H1 (cell line): ENCODE results near the gene NFASC. TPM values are rescaled to one million over a fixed set of nuclear protein-coding genes. Genes with fewer than 3 reads are reported as not detected.

Experiments used
- CTCF ChIA-PET: fragments of 300-600 bp; sonication (Branson Sonifier 250); formaldehyde crosslinking; loops from one replicate; lab custom pipeline; 2021; ENCODE audit not compliant: partially characterized antibody; lab: Charles Lee
- POLR2A ChIA-PET: fragments of 300-600 bp; sonication (Branson Sonifier 250); formaldehyde crosslinking; loops from one replicate; lab custom pipeline; 2021; ENCODE audit warnings: inconsistent platforms; ENCODE audit not compliant: partially characterized antibody; lab: Charles Lee
- DNase-seq, 2 experiments: peaks; one replicate each; pipeline versions ENCODE4 v3.0.0 to v3.0.0-alpha.2; 2010 to 2022; ENCODE audit warnings: low spot score in 2 of 2, low read depth in 1 of 2, mixed read lengths in 1 of 2
- FAIRE-seq: peaks from 2 replicates; lab custom pipeline; 2011; peaks lifted over from hg19 to GRCh38; lab: Jason Lieb, UNC
- H2AFZ ChIP-seq: 2 replicates; pipeline ENCODE4 v1.8.1; 2012; ENCODE audit warnings: low read length, inconsistent platforms
- H2AK5ac ChIP-seq: 2 replicates; pipeline ENCODE4 v1.6.1; 2013; ENCODE audit warnings: low read depth, low read length
- H2BK120ac ChIP-seq: replicated peaks from 2 replicates; pipeline ENCODE3; 2013; ENCODE audit warnings: low read depth, low read length, inconsistent platforms
- H2BK12ac ChIP-seq: 2 replicates; pipeline ENCODE4 v1.6.1; 2013; ENCODE audit warnings: low read depth, low read length
- H2BK15ac ChIP-seq: 2 replicates; pipeline ENCODE4 v1.6.1; 2013; ENCODE audit warnings: low read length
- H2BK20ac ChIP-seq: 2 replicates; pipeline ENCODE4 v1.6.1; 2013; ENCODE audit warnings: low read length
- H2BK5ac ChIP-seq: 2 replicates; pipeline ENCODE4 v1.6.1; 2013; ENCODE audit warnings: low read depth, low read length
- H3K14ac ChIP-seq: 2 replicates; pipeline ENCODE4 v1.6.1; 2013; ENCODE audit warnings: inconsistent platforms; ENCODE audit not compliant: insufficient read length
- H3K18ac ChIP-seq: 2 replicates; pipeline ENCODE4 v1.6.1; 2013; ENCODE audit warnings: low read length; ENCODE audit errors: extremely low read depth
- H3K23ac ChIP-seq: 2 replicates; pipeline ENCODE4 v1.6.1; 2013; ENCODE audit warnings: inconsistent platforms; ENCODE audit not compliant: insufficient read length
- H3K23me2 ChIP-seq: 2 replicates; pipeline ENCODE4 v1.6.1; 2013; ENCODE audit warnings: low read depth, low read length
- H3K27ac ChIP-seq: 2 replicates; pipeline ENCODE4 v1.6.1; 2011; ENCODE audit warnings: low read depth, low read length, inconsistent platforms
- H3K27me3 ChIP-seq, 4 experiments: replicated peaks in 1 of 4; 1 replicate in 1 of 4; 2 replicates in 3 of 4; pipeline versions ENCODE4 v1.6.1 to v1.8.1; 2011 to 2013; ENCODE audit warnings: low read length in 3 of 4, mild to moderate bottlenecking in 3 of 4, inconsistent platforms in 2 of 4, mixed read lengths in 2 of 4, moderate library complexity in 1 of 4; ENCODE audit not compliant: control insufficient read depth in 3 of 4, insufficient read depth in 3 of 4; ENCODE audit errors: extremely low read depth in 1 of 4
- H3K36me3 ChIP-seq, 4 experiments: 2 replicates each; pipeline versions ENCODE4 v1.6.1 to v1.8.1; 2011 to 2013; ENCODE audit warnings: mild to moderate bottlenecking in 4 of 4, low read length in 3 of 4, moderate library complexity in 2 of 4, control low read depth in 1 of 4, inconsistent platforms in 1 of 4; ENCODE audit not compliant: insufficient read depth in 4 of 4, control insufficient read depth in 2 of 4
- H3K4ac ChIP-seq: replicated peaks from 2 replicates; pipeline ENCODE3; 2013; ENCODE audit warnings: low read length, low read depth, mixed read lengths, inconsistent platforms; ENCODE audit not compliant: insufficient read length
- H3K4me1 ChIP-seq, 4 experiments: replicated peaks in 1 of 4; 1 replicate in 1 of 4; 2 replicates in 3 of 4; pipeline versions ENCODE4 v1.6.1 to v1.8.1; 2011 to 2013; ENCODE audit warnings: low read length in 3 of 4, inconsistent platforms in 2 of 4, mixed read lengths in 1 of 4; ENCODE audit not compliant: insufficient read depth in 4 of 4, control insufficient read depth in 3 of 4
- H3K4me2 ChIP-seq, 2 experiments: 2 replicates each; pipeline versions ENCODE4 v1.6.1 to v1.8.1; 2011 to 2013; ENCODE audit warnings: low read depth in 2 of 2, low read length in 2 of 2, control low read depth in 1 of 2, inconsistent platforms in 1 of 2, mild to moderate bottlenecking in 1 of 2; ENCODE audit not compliant: insufficient read depth in 1 of 2
- H3K4me3 ChIP-seq, 4 experiments: fragments of 200-600, 300-600 bp in 1 of 4; sonication (generic), shearing (Covaris generic), sonication (Bioruptor Twin) in 1 of 4; 2 replicates each; pipeline versions ENCODE4 v1.5.1 to v1.8.1; 2011 to 2016; ENCODE audit warnings: low read length in 4 of 4, low read depth in 3 of 4, control low read depth in 2 of 4, inconsistent platforms in 2 of 4, mild to moderate bottlenecking in 2 of 4, mixed read lengths in 1 of 4, moderate library complexity in 1 of 4; ENCODE audit not compliant: insufficient read depth in 2 of 4; ENCODE audit errors: extremely low read depth in 1 of 4
- H3K56ac ChIP-seq: replicated peaks from 2 replicates; pipeline ENCODE3; 2013; ENCODE audit warnings: low read depth, mild to moderate bottlenecking, mixed read lengths, low read length, inconsistent platforms; ENCODE audit not compliant: insufficient read length
- H3K79me1 ChIP-seq: 2 replicates; pipeline ENCODE4 v1.6.1; 2013; ENCODE audit warnings: low read depth, low read length, control low read depth
- H3K79me2 ChIP-seq, 2 experiments: 2 replicates each; pipeline versions ENCODE4 v1.6.1 to v1.8.1; 2012 to 2013; ENCODE audit warnings: low read length in 2 of 2, mild to moderate bottlenecking in 2 of 2, inconsistent platforms in 1 of 2; ENCODE audit not compliant: insufficient read depth in 2 of 2, control insufficient read depth in 1 of 2
- H3K9ac ChIP-seq, 4 experiments: replicated peaks in 1 of 4; 1 replicate in 1 of 4; 2 replicates in 3 of 4; pipeline versions ENCODE4 v1.6.1 to v1.8.1; 2011 to 2013; ENCODE audit warnings: low read depth in 3 of 4, low read length in 3 of 4, control low read depth in 2 of 4, mild to moderate bottlenecking in 2 of 4, moderate library complexity in 2 of 4, inconsistent platforms in 1 of 4; ENCODE audit errors: extremely low read depth in 1 of 4
- H3K9me3 ChIP-seq, 2 experiments: 2 replicates each; pipeline versions ENCODE4 v1.6.1 to v1.8.1; 2012 to 2013; ENCODE audit warnings: mild to moderate bottlenecking in 2 of 2, moderate library complexity in 2 of 2, control low read depth in 1 of 2, inconsistent platforms in 1 of 2, low read depth in 1 of 2, low read length in 1 of 2, mixed read lengths in 1 of 2; ENCODE audit not compliant: insufficient read depth in 2 of 2
- H4K20me1 ChIP-seq, 2 experiments: replicated peaks in 1 of 2; 2 replicates each; pipeline versions ENCODE3 to v1.8.1; 2011 to 2013; ENCODE audit warnings: inconsistent platforms in 2 of 2, low read length in 2 of 2, mild to moderate bottlenecking in 1 of 2; ENCODE audit not compliant: insufficient read depth in 2 of 2, control insufficient read depth in 1 of 2
- H4K5ac ChIP-seq: 2 replicates; pipeline ENCODE4 v1.6.1; 2013; ENCODE audit warnings: low read length, low read depth, mixed read lengths, inconsistent platforms; ENCODE audit not compliant: insufficient read length
- H4K8ac ChIP-seq: 2 replicates; pipeline ENCODE4 v1.8.0; 2013; ENCODE audit warnings: mild to moderate bottlenecking, moderate library complexity, low read length, inconsistent platforms; ENCODE audit not compliant: insufficient read depth; ENCODE audit errors: extremely low read depth
- H4K91ac ChIP-seq: replicated peaks from 2 replicates; pipeline ENCODE3; 2013; ENCODE audit warnings: low read length, mixed read lengths, inconsistent platforms; ENCODE audit not compliant: insufficient read length
- CTBP2 ChIP-seq: IDR thresholded peaks from 2 replicates; pipeline ENCODE4 v1.7.0; 2011; ENCODE audit warnings: borderline replicate concordance, mild to moderate bottlenecking, moderate library complexity, mixed read lengths, low read length; ENCODE audit not compliant: insufficient read depth, insufficient read length
- FOSL1 ChIP-seq: IDR thresholded peaks from 2 replicates; pipeline ENCODE4 v1.6.1; 2011; ENCODE audit warnings: mild to moderate bottlenecking, low read depth, low read length, moderate library complexity; ENCODE audit not compliant: insufficient read depth
- HDAC2 ChIP-seq, 2 experiments: fragments of 300-600 bp in 1 of 2; sonication (generic) in 1 of 2; IDR thresholded peaks; 2 replicates each; pipeline ENCODE4 v1.6.1; 2011 to 2012; ENCODE audit warnings: low read depth in 2 of 2, low read length in 2 of 2, mild to moderate bottlenecking in 2 of 2, moderate library complexity in 2 of 2, borderline replicate concordance in 1 of 2, inconsistent platforms in 1 of 2
- JUND ChIP-seq: IDR thresholded peaks from 2 replicates; pipeline ENCODE4 v1.6.1; 2011; ENCODE audit warnings: mild to moderate bottlenecking, improper control_type of control experiment, low read length
- POU5F1 ChIP-seq: IDR thresholded peaks from 2 replicates; pipeline ENCODE4 v1.6.1; 2011; ENCODE audit warnings: low read depth, mild to moderate bottlenecking, low read length, moderate library complexity
- RXRA ChIP-seq: IDR thresholded peaks from 2 replicates; pipeline ENCODE4 v1.6.1; 2011; ENCODE audit warnings: low read depth, mild to moderate bottlenecking, low read length, moderate library complexity; ENCODE audit not compliant: insufficient read depth
- polyA plus RNA-seq, 7 experiments: library from polyadenylated mRNA; depleted of rRNA in 3 of 7; stranded (reverse) in 5 of 7; unstranded in 2 of 7; fragments of >200 nt in 5 of 7; fragments of 200-250 nt in 2 of 7; gene quantifications; 1 replicate in 5 of 7; 2 replicates in 1 of 7; 4 replicates in 1 of 7; pipeline versions ENCODE4 v1.2.1 to v1.2.3, GENCODE V29; 2011 to 2013; ENCODE audit warnings: missing spikeins in 2 of 7, mixed read lengths in 2 of 7
- total RNA-seq: library from RNA; stranded (reverse); fragmentation: NEBNext Ultra II Directional; extraction: Animal tissue kit (Norgen Biotek cat#: 25700); gene quantifications from 2 replicates; pipeline ENCODE4 v1.2.1, GENCODE V29; 2021

NFASC gene
- total and polyA plus RNA-seq, 2 of the 8 experiments (the other 6 are each of a cell fraction or from before 2014, with no cell fraction given), result 5.0 to 15.2 TPM

DNA sequence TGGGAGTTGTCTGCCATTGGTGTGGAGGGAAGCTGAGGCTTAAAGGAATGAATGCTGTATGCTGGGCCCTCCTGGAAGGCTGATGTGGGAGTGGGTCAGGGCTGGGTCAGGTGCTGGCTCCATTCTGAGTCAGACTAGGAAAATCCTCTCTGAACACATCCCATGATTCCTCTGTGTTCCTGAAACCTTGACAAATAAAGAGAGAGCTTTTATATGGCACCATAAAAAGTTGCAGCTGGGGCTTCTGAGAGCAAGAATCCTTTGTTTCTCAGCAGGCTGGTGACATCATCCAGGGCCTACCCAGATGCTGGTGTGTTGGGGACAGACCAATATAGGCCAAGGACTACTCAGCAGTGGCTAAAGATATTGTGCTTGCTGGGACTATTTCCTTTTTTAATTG, 27.8 kb upstream of the NFASC start:
- no peaks in the 10 kb centered on the region for H3K27me3 ChIP-seq
- H3K9ac ChIP-seq, result no peak overlapping the region
- no peak overlapping the region for H4K91ac ChIP-seq
- H3K18ac ChIP-seq, result no peak overlapping the region
- H3K4me1 ChIP-seq, result no peaks in the 10 kb centered on the region
- no peak overlapping the region for H3K56ac ChIP-seq
- H3K4me3 ChIP-seq, result no peak overlapping the region
- no peaks in the 10 kb centered on the region for H3K79me1 ChIP-seq
- H3K14ac ChIP-seq, result no peak overlapping the region
- no peak overlapping the region for H2AK5ac ChIP-seq
- no peak overlapping the region for H4K8ac ChIP-seq
- DNase-seq, result no peak
- no peak overlapping the region for H2BK12ac ChIP-seq
- no peak overlapping the region for H3K4me2 ChIP-seq
- ChIA-PET POLR2A (no interaction called here), CTCF (interaction anchor here (0.9 to 2.2 kb wide), 3 partner anchors 10 to 36 kb away, joined by 3 to 8 read pairs (median 3); no protein-coding TSS in a partner anchor)
- no peak overlapping the region for H4K5ac ChIP-seq
- H3K79me2 ChIP-seq, result no peaks in the 10 kb centered on the region
- H3K23ac ChIP-seq, result no peak overlapping the region
- H3K4ac ChIP-seq, result no peak overlapping the region
- no peak for FAIRE-seq
- no peaks in the 10 kb centered on the region; the same call in 1 of the 2 replicates for H3K23me2 ChIP-seq
- no peak for TF ChIP-seq FOSL1
- no peak for TF ChIP-seq CTBP2
- no peak for TF ChIP-seq HDAC2 (IDR thresholded peaks at IDR 0.05; ENCODE audit: borderline replicate concordance in 1 of 2, low read depth in 2 of 2, low read length in 2 of 2)
- no peak for TF ChIP-seq JUND
- TF ChIP-seq RXRA, result no peak
- TF ChIP-seq POU5F1, result no peak
- TF ChIP-seq, all 59 proteins: peak for 0
- no peak overlapping the region for H2BK15ac ChIP-seq
- peaks cover under 1 to 3% of the 10 kb centered on the region in 2 experiments for H4K20me1 ChIP-seq
- no peak overlapping the region for H2BK5ac ChIP-seq
- H2AFZ ChIP-seq, result no peak overlapping the region
- H3K9me3 ChIP-seq, result no peaks in the 10 kb centered on the region
- no peak overlapping the region for H3K27ac ChIP-seq
- H3K36me3 ChIP-seq, result no peaks in the 10 kb centered on the region
- H2BK120ac ChIP-seq, result no peak overlapping the region
- H2BK20ac ChIP-seq, result no peak overlapping the region
